ENCODE measurements around the gene WWOX. TPM values are rescaled to one million over a fixed set of nuclear protein-coding genes. Genes with fewer than 3 reads are reported as not detected.

Gene WWOX
- total and polyA plus RNA-seq, 3 donors from 2014 or later, result 20.6 to 76.7 (median 64.1) TPM

DNA sequence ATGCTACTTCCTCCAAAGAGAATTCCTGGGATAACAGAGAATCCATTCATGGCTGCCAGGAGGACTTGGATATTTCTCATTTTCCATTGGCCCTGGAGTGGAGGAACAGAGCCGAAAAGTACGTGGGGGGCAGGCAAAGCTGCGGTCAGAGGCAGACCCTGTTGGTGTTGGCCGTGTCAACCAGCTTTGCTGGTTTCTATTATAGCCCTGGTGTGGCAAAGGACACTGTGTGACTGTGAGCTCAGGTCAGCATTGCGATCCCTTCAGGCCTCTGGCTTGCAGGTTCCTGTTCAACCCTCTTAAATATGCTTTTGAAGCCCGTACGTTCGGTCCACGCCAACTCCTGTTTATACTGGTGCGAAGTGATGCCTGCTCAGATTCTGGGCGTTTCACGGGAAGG, 904.9 kb downstream of the WWOX start:
- WGBS, 2 donors, result 85 to 86% methylated on average over 12 of the region's 12 CpGs
- intact Hi-C loops (cut with DNase I; ENCODE audit: low total_unique reads), result no loop called here
- TF ChIP-seq POLR2A (IDR thresholded peaks at IDR 0.05), result no peak
- TF ChIP-seq, protein P1, sequence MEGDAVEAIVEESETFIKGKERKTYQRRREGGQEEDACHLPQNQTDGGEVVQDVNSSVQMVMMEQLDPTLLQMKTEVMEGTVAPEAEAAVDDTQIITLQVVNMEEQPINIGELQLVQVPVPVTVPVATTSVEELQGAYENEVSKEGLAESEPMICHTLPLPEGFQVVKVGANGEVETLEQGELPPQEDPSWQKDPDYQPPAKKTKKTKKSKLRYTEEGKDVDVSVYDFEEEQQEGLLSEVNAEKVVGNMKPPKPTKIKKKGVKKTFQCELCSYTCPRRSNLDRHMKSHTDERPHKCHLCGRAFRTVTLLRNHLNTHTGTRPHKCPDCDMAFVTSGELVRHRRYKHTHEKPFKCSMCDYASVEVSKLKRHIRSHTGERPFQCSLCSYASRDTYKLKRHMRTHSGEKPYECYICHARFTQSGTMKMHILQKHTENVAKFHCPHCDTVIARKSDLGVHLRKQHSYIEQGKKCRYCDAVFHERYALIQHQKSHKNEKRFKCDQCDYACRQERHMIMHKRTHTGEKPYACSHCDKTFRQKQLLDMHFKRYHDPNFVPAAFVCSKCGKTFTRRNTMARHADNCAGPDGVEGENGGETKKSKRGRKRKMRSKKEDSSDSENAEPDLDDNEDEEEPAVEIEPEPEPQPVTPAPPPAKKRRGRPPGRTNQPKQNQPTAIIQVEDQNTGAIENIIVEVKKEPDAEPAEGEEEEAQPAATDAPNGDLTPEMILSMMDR (IDR thresholded peaks at IDR 0.05), result no peak
- Histone ChIP-seq H3K27me3 (no peaks in the 10 kb centered on the region), H3K36me3 (ENCODE audit: low read depth, missing control alignments) (no peaks in the 10 kb centered on the region), H3K9me3 (no peaks in the 10 kb centered on the region), H3K4me1 (no peaks in the 10 kb centered on the region), H3K27ac (no peak overlapping the region), H3K4me3 (no peak overlapping the region)
- DNase-seq, result no peak

DNA sequence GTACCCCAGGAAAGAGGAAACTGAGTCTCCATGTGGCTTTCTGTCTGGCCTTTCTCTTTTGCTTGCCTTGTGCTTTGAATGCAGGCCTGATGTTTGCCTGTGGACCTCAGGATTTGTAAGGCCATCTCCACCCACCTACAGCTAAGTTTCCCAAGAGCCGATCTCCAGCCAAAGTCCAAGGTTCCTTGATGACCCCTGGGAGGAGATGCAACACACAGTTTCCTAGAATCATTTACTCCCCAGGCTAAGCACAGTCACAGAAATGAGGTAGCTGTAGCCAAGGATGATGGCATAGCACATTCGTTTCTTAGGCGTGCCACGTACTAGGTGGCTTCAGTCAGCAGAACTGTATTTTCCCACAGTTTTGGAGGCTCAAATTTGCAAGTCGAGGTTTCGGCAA, 905.6 kb downstream of the WWOX start:
- H3K9me3 ChIP-seq, result no peaks in the 10 kb centered on the region
- TF ChIP-seq POLR2A (IDR thresholded peaks at IDR 0.05), result no peak
- TF ChIP-seq, protein P1 (IDR thresholded peaks at IDR 0.05), result no peak
- intact Hi-C loops (cut with DNase I; ENCODE audit: low total_unique reads), result no loop called here
- no peak overlapping the region for H3K4me3 ChIP-seq
- no peak overlapping the region for H3K27ac ChIP-seq
- no peaks in the 10 kb centered on the region for H3K36me3 ChIP-seq (ENCODE audit: low read depth, missing control alignments)
- WGBS, 2 donors, result 85 to 93% methylated on average over 6 of the region's 6 CpGs
- no peaks in the 10 kb centered on the region for H3K4me1 ChIP-seq
- DNase-seq, result no peak
- no peaks in the 10 kb centered on the region for H3K27me3 ChIP-seq

DNA sequence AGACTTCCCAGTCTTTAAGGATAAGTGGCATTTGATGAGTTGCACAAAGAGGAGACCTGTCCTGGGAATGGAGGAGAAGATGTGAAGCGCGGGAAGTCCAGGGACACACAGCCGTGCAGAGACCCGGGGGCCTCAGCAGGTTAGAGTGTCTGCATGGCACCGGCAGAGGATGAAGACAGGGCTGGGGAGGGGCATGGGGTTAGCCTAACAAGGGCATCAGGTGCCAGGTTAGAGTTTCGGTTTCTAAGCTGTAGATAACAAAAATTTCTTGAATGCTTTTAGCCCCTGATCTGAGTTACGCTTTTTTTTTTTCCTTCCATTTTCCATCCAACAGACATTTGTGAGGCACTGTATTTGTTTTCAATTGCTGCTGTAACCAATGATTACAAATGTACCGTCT, 906.8 kb downstream of the WWOX start:
- Histone ChIP-seq H3K4me1 (no peaks in the 10 kb centered on the region), H3K27me3 (no peaks in the 10 kb centered on the region), H3K27ac (no peak overlapping the region), H3K36me3 (ENCODE audit: low read depth, missing control alignments) (no peaks in the 10 kb centered on the region), H3K4me3 (no peak overlapping the region), H3K9me3 (no peaks in the 10 kb centered on the region)
- TF ChIP-seq, protein P1 (IDR thresholded peaks at IDR 0.05), result no peak
- TF ChIP-seq POLR2A (IDR thresholded peaks at IDR 0.05), result no peak
- intact Hi-C loops (cut with DNase I; ENCODE audit: low total_unique reads), result no loop called here
- WGBS, 2 donors, result 97% methylated on average over 8 of the region's 8 CpGs
- DNase-seq, result no peak

DNA sequence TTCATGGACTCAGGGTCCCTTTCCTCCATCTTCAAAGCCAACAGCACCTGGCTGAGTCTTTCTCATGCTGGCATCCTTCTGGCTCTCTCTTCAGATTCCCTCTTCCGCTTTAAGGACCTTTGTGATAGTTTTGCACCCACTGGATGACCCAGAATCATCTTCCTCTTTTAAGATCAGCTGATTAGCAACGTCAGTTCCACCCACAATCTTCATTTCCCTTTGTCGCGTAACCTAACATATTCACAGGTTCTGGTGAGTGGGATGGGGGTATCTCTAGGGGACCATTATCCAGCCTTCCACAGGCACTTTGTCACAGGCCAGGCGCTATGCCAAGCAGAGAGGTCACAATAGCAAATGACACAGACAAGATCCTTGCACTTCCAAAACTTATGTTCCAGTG, 907.3 kb downstream of the WWOX start:
- intact Hi-C loops (cut with DNase I; ENCODE audit: low total_unique reads), result no loop called here

DNA sequence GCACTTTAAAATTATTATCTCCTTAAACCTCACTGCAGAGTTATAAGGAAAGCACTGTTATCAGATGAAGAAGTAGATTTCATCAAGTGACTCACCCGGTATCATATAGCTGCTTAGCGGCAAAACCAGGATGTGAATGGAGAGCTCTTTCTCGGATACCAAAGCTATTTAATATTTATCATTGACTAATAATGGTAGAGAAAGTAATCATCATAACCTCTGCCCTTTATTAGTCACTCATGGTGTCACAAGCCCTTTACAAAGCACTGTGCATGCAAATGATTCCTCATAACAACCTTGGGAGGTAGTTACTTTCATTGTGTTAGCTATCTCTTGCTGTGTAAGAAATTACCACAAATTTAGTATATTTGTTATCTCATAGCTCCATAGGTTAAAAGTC, 908.2 kb downstream of the WWOX start:
- 90 to 93% methylated on average over 3 of the region's 3 CpGs for WGBS, 2 donors
- no peaks in the 10 kb centered on the region for H3K27me3 ChIP-seq
- no peak for DNase-seq
- intact Hi-C loops (cut with DNase I; ENCODE audit: low total_unique reads), result no loop called here
- TF ChIP-seq POLR2A (IDR thresholded peaks at IDR 0.05), result no peak
- TF ChIP-seq, protein P1 (IDR thresholded peaks at IDR 0.05), result no peak
- H3K4me3 ChIP-seq, result no peak overlapping the region
- H3K36me3 ChIP-seq (ENCODE audit: low read depth, missing control alignments), result no peaks in the 10 kb centered on the region
- no peaks in the 10 kb centered on the region for H3K9me3 ChIP-seq
- H3K27ac ChIP-seq, result no peak overlapping the region
- H3K4me1 ChIP-seq, result no peaks in the 10 kb centered on the region

More for the DNA sequence above, 907.3 kb downstream of the WWOX start:
- TF ChIP-seq, protein P1 (IDR thresholded peaks at IDR 0.05), result no peak
- TF ChIP-seq POLR2A (IDR thresholded peaks at IDR 0.05), result no peak
- no peaks in the 10 kb centered on the region for H3K9me3 ChIP-seq
- WGBS, 2 donors, result 61% methylated on average over 5 of the region's 5 CpGs
- no peaks in the 10 kb centered on the region for H3K4me1 ChIP-seq
- no peaks in the 10 kb centered on the region for H3K36me3 ChIP-seq (ENCODE audit: low read depth, missing control alignments)
- no peak overlapping the region for H3K4me3 ChIP-seq
- H3K27ac ChIP-seq, result no peak overlapping the region
- no peak for DNase-seq
- no peaks in the 10 kb centered on the region for H3K27me3 ChIP-seq
